AG09319 (cell line): Measurements from ENCODE around the gene TAF3.

Experiments
- DNase-seq: peaks from one replicate; pipeline ENCODE4 v3.0.0-alpha.2; 2010; ENCODE audit warnings: low read depth; ENCODE audit errors: extremely low read depth
- CTCF ChIP-seq: IDR thresholded peaks from 2 replicates; pipeline ENCODE4 v1.5.1; 2011; ENCODE audit warnings: low read depth, mild to moderate bottlenecking, inconsistent platforms, low read length, moderate library complexity

TAF3 gene

GRCh38 chr10:8037199-8037801 lies 219.0 kb downstream of the TAF3 start:
- no peak for DNase-seq
- TF ChIP-seq CTCF: no peak

- no peak for TF ChIP-seq CTCF
- DNase-seq: no peak
Observed at GRCh38 chr10:8037941-8038894, 219.9 kb downstream of the TAF3 start.

- TF ChIP-seq CTCF: no peak
- DNase-seq: no peak
Observed at GRCh38 chr10:8039321-8039881, 221.1 kb downstream of the TAF3 start.

GRCh38 chr10:8040651-8041050 lies 222.3 kb downstream of the TAF3 start:
- no peak for DNase-seq
- TF ChIP-seq CTCF: no peak

- no peak for TF ChIP-seq CTCF
- DNase-seq: no peak
Observed at GRCh38 chr10:8041284-8041991, 223.1 kb downstream of the TAF3 start.

- DNase-seq: no peak
- TF ChIP-seq CTCF: no peak
Observed at GRCh38 chr10:8041992-8042720, 223.9 kb downstream of the TAF3 start.
